GM15510 (cell line): ENCODE results near the gene CHURC1.

Experiments
- POLR2A ChIP-seq: IDR thresholded peaks from 3 replicates; pipeline ENCODE4 v1.6.1; 2011; ENCODE audit warnings: borderline replicate concordance; ENCODE audit not compliant: insufficient read length; ENCODE audit errors: extremely low read depth

The CHURC1 gene

GRCh38 chr14:64927031-64927430, 12.8 kb downstream of the CHURC1 start:
- no peak for TF ChIP-seq POLR2A

GRCh38 chr14:64928239-64929013, 14.2 kb downstream of the CHURC1 start:
- no peak for TF ChIP-seq POLR2A

GRCh38 chr14:64929014-64929359, 14.7 kb downstream of the CHURC1 start:
- TF ChIP-seq POLR2A, result no peak

- no peak for TF ChIP-seq POLR2A
These were observed 16.0 kb downstream of the CHURC1 start for GRCh38 chr14:64930085-64930843.

GRCh38 chr14:64931123-64931522, 16.9 kb downstream of the CHURC1 start:
- no peak for TF ChIP-seq POLR2A

GRCh38 chr14:64932231-64932630, 18.0 kb downstream of the CHURC1 start:
- TF ChIP-seq POLR2A, result no peak

- TF ChIP-seq POLR2A, result no peak
These were observed 20.2 kb downstream of the CHURC1 start for GRCh38 chr14:64934338-64934929.

GRCh38 chr14:64935508-64935907, 21.3 kb downstream of the CHURC1 start:
- TF ChIP-seq POLR2A, result no peak

- no peak for TF ChIP-seq POLR2A
These were observed 23.0 kb downstream of the CHURC1 start for GRCh38 chr14:64937171-64937820.

GRCh38 chr14:64937821-64938193, 23.6 kb downstream of the CHURC1 start:
- no peak for TF ChIP-seq POLR2A

GRCh38 chr14:64938972-64939816, 24.9 kb downstream of the CHURC1 start:
- TF ChIP-seq POLR2A, result no peak

- TF ChIP-seq POLR2A, result no peak
These were observed 25.5 kb downstream of the CHURC1 start for GRCh38 chr14:64939817-64940190.

- TF ChIP-seq POLR2A, result no peak
These were observed 26.2 kb downstream of the CHURC1 start for GRCh38 chr14:64940336-64940910.

GRCh38 chr14:64942531-64943111, 28.4 kb downstream of the CHURC1 start, which contains the start of gene GPX2:
Gene GPX2, minus strand, starts transcription at chr14:64942745. Its CDS starts 19 bp downstream, at chr14:64942726.
- TF ChIP-seq POLR2A, result no peak
